ENCODE results near the gene DHRSX.

Gene DHRSX

GRCh38 chrX:2184089-2184488 lies 316.7 kb downstream of the DHRSX start:
- no peak for DNase-seq

GRCh38 chrX:2183193-2183725 lies 317.5 kb downstream of the DHRSX start:
- no peak for DNase-seq

GRCh38 chrX:2177541-2177940 lies 323.2 kb downstream of the DHRSX start:
- no peak for DNase-seq

GRCh38 chrX:2176733-2177132 lies 324.0 kb downstream of the DHRSX start:
- DNase-seq: no peak

GRCh38 chrX:2176274-2176673 lies 324.5 kb downstream of the DHRSX start:
- DNase-seq: no peak

GRCh38 chrX:2172359-2172758 lies 328.4 kb downstream of the DHRSX start:
- DNase-seq: no peak

All from stimulated activated CD4-positive, alpha-beta T cell treated with anti-CD3 and anti-CD28 coated beads, Interleukin-4, amount 100 ng/mL, for 4 hours (primary cell).